Uterus (tissue), 2 donors: Measurements from ENCODE around the gene PARD3.

Source experiments
- POLR2A ChIP-seq, 2 donors: fragments of 450-650 bp; IDR thresholded peaks; one replicate each; pipeline ENCODE4 v1.6.1; 2016; ENCODE audit warnings: antibody characterized with exemption in 2 of 2, mild to moderate bottlenecking in 1 of 2, moderate library complexity in 1 of 2
- TF ChIP-seq, protein P1 (sequence below), 4 experiments: fragments of 200-600 bp in 2 of 4; fragments of 450-650 bp in 2 of 4; sonication (generic) in 2 of 4; IDR thresholded peaks; one replicate each; pipeline ENCODE4 v1.5.1; 2016 to 2019; ENCODE audit warnings: antibody characterized with exemption in 4 of 4, mild to moderate bottlenecking in 2 of 4, moderate library complexity in 1 of 4

DNA sequence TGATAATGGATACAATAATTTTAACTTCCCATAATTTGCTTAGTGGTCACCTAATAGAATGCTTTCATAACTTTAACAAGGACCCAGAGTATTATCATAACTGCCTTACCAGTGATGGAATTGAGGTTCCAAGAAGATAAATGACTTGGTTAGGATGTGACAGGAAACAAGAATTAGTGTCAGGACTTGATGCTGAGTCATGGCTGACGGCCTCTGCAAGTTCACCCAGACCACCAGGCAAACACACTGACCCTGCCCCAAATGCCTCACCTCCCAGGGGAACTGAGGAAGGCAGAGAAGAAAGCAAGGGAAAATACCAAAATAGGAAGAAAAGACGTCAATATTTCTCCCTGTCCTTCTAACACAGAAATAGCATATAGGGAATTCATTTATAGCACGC, 636.3 kb downstream of the PARD3 start:
- TF ChIP-seq, protein P1, sequence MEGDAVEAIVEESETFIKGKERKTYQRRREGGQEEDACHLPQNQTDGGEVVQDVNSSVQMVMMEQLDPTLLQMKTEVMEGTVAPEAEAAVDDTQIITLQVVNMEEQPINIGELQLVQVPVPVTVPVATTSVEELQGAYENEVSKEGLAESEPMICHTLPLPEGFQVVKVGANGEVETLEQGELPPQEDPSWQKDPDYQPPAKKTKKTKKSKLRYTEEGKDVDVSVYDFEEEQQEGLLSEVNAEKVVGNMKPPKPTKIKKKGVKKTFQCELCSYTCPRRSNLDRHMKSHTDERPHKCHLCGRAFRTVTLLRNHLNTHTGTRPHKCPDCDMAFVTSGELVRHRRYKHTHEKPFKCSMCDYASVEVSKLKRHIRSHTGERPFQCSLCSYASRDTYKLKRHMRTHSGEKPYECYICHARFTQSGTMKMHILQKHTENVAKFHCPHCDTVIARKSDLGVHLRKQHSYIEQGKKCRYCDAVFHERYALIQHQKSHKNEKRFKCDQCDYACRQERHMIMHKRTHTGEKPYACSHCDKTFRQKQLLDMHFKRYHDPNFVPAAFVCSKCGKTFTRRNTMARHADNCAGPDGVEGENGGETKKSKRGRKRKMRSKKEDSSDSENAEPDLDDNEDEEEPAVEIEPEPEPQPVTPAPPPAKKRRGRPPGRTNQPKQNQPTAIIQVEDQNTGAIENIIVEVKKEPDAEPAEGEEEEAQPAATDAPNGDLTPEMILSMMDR (IDR thresholded peaks at IDR 0.05) = no peak
- TF ChIP-seq POLR2A (IDR thresholded peaks at IDR 0.05) = no peak
